HepG2 (cell line): ENCODE data around the gene TEAD1. TPM values are rescaled to one million over a fixed set of nuclear protein-coding genes. Genes with fewer than 3 reads are reported as not detected.

ENCODE experiments used
- ATAC-seq: fragments of 200-7000 bp; cut with Tn5 transposase; 3 replicates; pipeline ENCODE4 v1.9.1; 2020; ENCODE audit warnings: mild to moderate bottlenecking, moderate library complexity
- BruUV-seq: library from RNA; stranded (reverse); fragments of 400-500 nt; replicated peaks from 2 replicates; lab custom pipeline; 2021; lab: Mats Ljungman, UMichigan
- CTCF ChIA-PET: fragments of 300-600 bp; formaldehyde crosslinking; extraction: SDS; loops from one replicate; lab custom pipeline; 2021; ENCODE audit warnings: low total read pairs, inconsistent platforms, low intra/inter-chr PET ratio; lab: Yijun Ruan, JAX
- POLR2A ChIA-PET: fragments of 350-600 bp; sonication (Branson Sonifier 250); formaldehyde crosslinking; loops from one replicate; lab custom pipeline; 2020; ENCODE audit warnings: antibody characterized with exemption, inconsistent platforms; lab: Yijun Ruan, JAX
- DNase-seq: peaks from one replicate; pipeline ENCODE4 v3.0.0-alpha.2; 2015; ENCODE audit warnings: low spot score
- FAIRE-seq: peaks from 3 replicates; lab custom pipeline; 2011; peaks lifted over from hg19 to GRCh38; lab: Jason Lieb, UNC
- H2AFZ ChIP-seq: one replicate; pipeline ENCODE4 v1.6.1; 2011; ENCODE audit warnings: low read length, inconsistent platforms
- H3K27ac ChIP-seq: fragments of 300-600 bp; 3 replicates; pipeline ENCODE4 v1.8.0; 2011; ENCODE audit warnings: mixed run types, mild to moderate bottlenecking, mixed read lengths, low read length, inconsistent platforms; ENCODE audit not compliant: insufficient read depth; ENCODE audit errors: extremely low read length
- H3K27me3 ChIP-seq, 2 experiments: fragments of 200-600 bp in 1 of 2; 2 replicates in 1 of 2; 3 replicates in 1 of 2; pipeline versions ENCODE4 v1.6.0 to v1.8.0; 2011; ENCODE audit warnings: low read length in 2 of 2, mild to moderate bottlenecking in 2 of 2, moderate library complexity in 2 of 2, inconsistent platforms in 1 of 2; ENCODE audit not compliant: insufficient read depth in 2 of 2, control insufficient read depth in 1 of 2
- H3K36me3 ChIP-seq, 2 experiments: fragments of 200-600 bp in 1 of 2; replicated peaks in 1 of 2; 2 replicates in 1 of 2; 3 replicates in 1 of 2; pipeline versions ENCODE4 v1.5.1 to v1.8.0; 2011; ENCODE audit warnings: low read length in 2 of 2, inconsistent platforms in 1 of 2; ENCODE audit not compliant: insufficient read depth in 2 of 2, control insufficient read depth in 1 of 2
- H3K4me1 ChIP-seq: 2 replicates; pipeline ENCODE4 v1.5.1; 2012; ENCODE audit warnings: low read length, inconsistent platforms; ENCODE audit not compliant: insufficient read depth
- H3K4me2 ChIP-seq: 2 replicates; pipeline ENCODE4 v1.6.0; 2011; ENCODE audit warnings: low read depth, low read length, inconsistent platforms
- H3K4me3 ChIP-seq, 3 experiments: fragments of 200-600 bp in 1 of 3; sonication (generic), shearing (Covaris generic) in 1 of 3; replicated peaks in 1 of 3; 2 replicates each; pipeline ENCODE4 v1.5.1; 2011 to 2016; ENCODE audit warnings: low read length in 3 of 3, inconsistent platforms in 2 of 3, low read depth in 2 of 3, mild to moderate bottlenecking in 2 of 3, control low read depth in 1 of 3, mixed read lengths in 1 of 3; ENCODE audit not compliant: insufficient read depth in 1 of 3
- H3K79me2 ChIP-seq: one replicate; pipeline ENCODE4 v1.6.1; 2011; ENCODE audit warnings: low read length, inconsistent platforms; ENCODE audit not compliant: insufficient read depth
- H3K9ac ChIP-seq: 2 replicates; pipeline ENCODE4 v1.6.0; 2011; ENCODE audit warnings: mild to moderate bottlenecking, low read depth, low read length, inconsistent platforms; ENCODE audit not compliant: insufficient read depth
- H3K9me3 ChIP-seq: 2 replicates; pipeline ENCODE4 v1.5.1; 2012; ENCODE audit warnings: mild to moderate bottlenecking, low read length
- H4K20me1 ChIP-seq: 2 replicates; pipeline ENCODE4 v1.6.0; 2011; ENCODE audit warnings: inconsistent platforms, mild to moderate bottlenecking, low read length, moderate library complexity; ENCODE audit not compliant: insufficient read depth
- AGO2 ChIP-seq: fragments of 200-400 bp; formaldehyde crosslinking; optimal IDR thresholded peaks from 2 replicates; pipeline ENCODE3; 2017; ENCODE audit warnings: mild to moderate bottlenecking, low read depth, low read length, moderate library complexity
- ISL2 ChIP-seq: sonication (generic); formaldehyde crosslinking; IDR thresholded peaks from 2 replicates; pipeline ENCODE4 v1.5.0; 2020; ENCODE audit warnings: missing genetic modification reagents
- MAFF ChIP-seq: IDR thresholded peaks from 2 replicates; pipeline ENCODE4 v1.6.1; 2011; ENCODE audit warnings: low read depth, low read length, improper control_type of control experiment
- MAFK ChIP-seq, 2 experiments: IDR thresholded peaks in 1 of 2; conservative IDR thresholded peaks in 1 of 2; 2 replicates each; pipeline ENCODE4 v1.6.1; 2011; ENCODE audit warnings: improper control_type of control experiment in 2 of 2, low read length in 2 of 2
- RBFOX2 ChIP-seq: fragments of 200-400 bp; formaldehyde crosslinking; IDR thresholded peaks from 2 replicates; pipeline ENCODE4 v1.6.1; 2017; ENCODE audit warnings: low read depth, mild to moderate bottlenecking, low read length
- SAP130 ChIP-seq: IDR thresholded peaks from 2 replicates; pipeline ENCODE4 v1.6.1; 2016; ENCODE audit warnings: low read depth
- ZBTB33 ChIP-seq: sonication (generic); formaldehyde crosslinking; IDR thresholded peaks from 2 replicates; pipeline ENCODE4 v1.4.0; 2020; ENCODE audit warnings: missing genetic modification reagents
- ZNF142 ChIP-seq: sonication (generic); formaldehyde crosslinking; IDR thresholded peaks from 2 replicates; pipeline ENCODE4 v1.4.0; 2020; ENCODE audit warnings: missing genetic modification reagents
- ZNF24 ChIP-seq: fragments of 450-650 bp; IDR thresholded peaks from 2 replicates; pipeline ENCODE4 v1.6.1; 2017; ENCODE audit warnings: antibody characterized with exemption, mild to moderate bottlenecking
- WGBS: methylation state at CpG from one replicate; pipeline ENCODE4 v1.1.6; 2017; ENCODE audit warnings: low lambda C conversion rate; 5-methylcytosine and 5-hydroxymethylcytosine counted together
- in situ Hi-C: cut with HindIII; loops from 2 replicates; pipeline ENCODE4 v1.10.0; 2017; ENCODE audit warnings: low pct_unique_long_range_greater_than_20kb; ENCODE audit not compliant: extremely low pct_ligation_motif_present
- intact Hi-C: fragments of 100-400 bp; cut with micrococcal nuclease; formaldehyde crosslinking; loops from one replicate; pipeline ENCODE4 v1.10.0; 2022; ENCODE audit not compliant: unreplicated experiment
- polyA plus RNA-seq, 8 experiments: library from polyadenylated mRNA; depleted of rRNA in 3 of 8; stranded (reverse) in 7 of 8; unstranded in 1 of 8; fragments of >200 nt; fragmentation: Illumina TruSeq in 4 of 8; extraction: Trizol in 4 of 8; gene quantifications; 2 replicates each; pipeline versions ENCODE4 v1.2.1 to v1.2.3, GENCODE V29; 2011 to 2016; ENCODE audit warnings: low read depth in 4 of 8, missing spikeins in 1 of 8, mixed read lengths in 1 of 8; ENCODE audit not compliant: insufficient read depth in 1 of 8
- total RNA-seq, 5 experiments: library from RNA; depleted of rRNA; stranded (reverse); fragments of >200 nt; fragmentation: Illumina TruSeq; extraction: Trizol; gene quantifications; 2 replicates each; pipeline ENCODE4 v1.2.3, GENCODE V29; 2016; ENCODE audit warnings: low read depth in 1 of 5

Gene TEAD1
- total and polyA plus RNA-seq, 2 of the 13 experiments (the other 11 are each of a cell fraction or from before 2014, with no cell fraction given) = 20.1 to 30.5 TPM

DNA sequence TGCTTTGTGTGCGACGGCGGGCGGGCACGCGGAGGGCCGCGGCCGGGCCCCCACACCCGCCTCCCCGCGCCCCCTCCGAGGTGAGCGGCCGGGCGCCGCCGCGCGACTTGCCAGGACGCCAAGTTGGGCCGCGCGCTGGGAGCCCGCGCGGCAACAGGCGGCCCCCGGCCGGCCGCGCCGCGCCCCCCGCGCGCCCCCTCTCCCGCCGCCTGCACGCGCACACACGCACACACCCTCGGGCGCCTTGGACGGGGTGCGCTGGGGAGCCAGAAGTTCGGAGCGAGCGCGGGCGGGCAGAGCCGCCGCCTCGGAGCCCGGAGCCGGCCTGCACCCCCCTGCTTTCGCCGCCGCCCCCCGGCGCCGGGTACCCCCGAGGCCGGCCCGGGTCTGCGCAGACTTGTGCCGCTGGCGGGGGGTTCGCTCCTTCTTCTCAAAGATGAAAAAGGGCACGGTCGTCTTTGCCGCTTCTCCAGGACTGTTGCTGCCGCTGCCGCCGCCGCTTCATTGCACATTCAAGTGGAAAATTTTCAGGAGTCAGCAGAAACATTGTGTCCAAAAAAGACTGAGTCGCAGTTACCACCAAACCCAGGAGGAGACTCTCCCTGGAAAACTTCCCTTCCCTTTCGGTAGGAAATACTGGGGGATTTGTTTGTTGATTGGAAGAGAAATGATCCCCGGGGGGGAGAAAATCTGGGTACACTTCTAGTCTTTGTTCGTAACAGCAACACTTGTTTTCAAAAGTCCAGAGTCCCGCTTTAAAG lies 895 bp downstream of the TEAD1 start:
- WGBS = 2% methylated on average over 5 of the region's 81 CpGs
- TF ChIP-seq MAFK (conservative IDR thresholded peaks at IDR 0.05 in 1 of 2, IDR thresholded peaks at IDR 0.05 in 1 of 2; ENCODE audit: low read length in 2 of 2) = peak; percentile 93
- TF ChIP-seq ZNF142 = peak; percentile 29; the same call in 1 of the 2 replicates
- TF ChIP-seq RBFOX2 = 0 out of 2 replicates have a peak, but pooled peaks have one; percentile 4
- no peak for TF ChIP-seq SAP130 (CRISPR knock-in tag)
- no peak for TF ChIP-seq ZBTB33 (CRISPR knock-in tag)
- no peak for TF ChIP-seq ISL2 (CRISPR knock-in tag)
- peak; percentile 61 for TF ChIP-seq AGO2
- 0 out of 2 replicates have a peak, but pooled peaks have one; percentile 13 for TF ChIP-seq ZNF24
- TF ChIP-seq MAFF = peak; percentile 93
- H3K4me3 ChIP-seq = peak overlapping the region; percentile 76 to 100 (median 84)
- no peaks in the 10 kb centered on the region; a peak in 2 of 5 replicates for H3K36me3 ChIP-seq
- ATAC-seq (peak; percentile 7; the same call in 1 of the 3 replicates), FAIRE-seq (no peak), DNase-seq (no peak)
- H3K27me3 ChIP-seq = no peaks in the 10 kb centered on the region
- H3K79me2 ChIP-seq = peaks cover 49% of the 10 kb centered on the region
- ChIA-PET CTCF (no interaction called here), POLR2A (no interaction called here)
- peaks cover 11% of the 10 kb centered on the region for H4K20me1 ChIP-seq
- in situ Hi-C loops = loop anchor here (10.0 kb wide), 1 partner anchor 210 kb away; no protein-coding TSS in a partner anchor
- H3K9ac ChIP-seq = peak overlapping the region; percentile 85
- H3K9me3 ChIP-seq = no peaks in the 10 kb centered on the region
- no TSS peak for BruUV-seq
- H2AFZ ChIP-seq = no peak overlapping the region
- H3K4me2 ChIP-seq = peak overlapping the region; percentile 91
- intact Hi-C loops = loop anchor here (1.0 to 5.0 kb wide), 5 partner anchors 18 to 213 kb away; no protein-coding TSS in a partner anchor
- H3K27ac ChIP-seq = peak overlapping the region; percentile 71
- H3K4me1 ChIP-seq = peaks cover 70% of the 10 kb centered on the region
